ENCODE results near the gene C5orf15.
"Not testable (repeated sequence)": the region's sequence is repeated elsewhere in the genome, so short reads cannot be mapped to it uniquely, and the experiment has no call there.

Gene C5orf15

GRCh38 chr5:133962801-133963476, 5.5 kb downstream of the C5orf15 start:
- no peak for DNase-seq (ENCODE audit: low spot score)

- no peak for DNase-seq (ENCODE audit: low spot score)
Observed at GRCh38 chr5:133962131-133962530, 6.3 kb downstream of the C5orf15 start.

- no peak for DNase-seq (ENCODE audit: low spot score)
Observed at GRCh38 chr5:133959643-133960042, 8.8 kb downstream of the C5orf15 start.

GRCh38 chr5:133957591-133957990, 10.8 kb downstream of the C5orf15 start:
- no peak for DNase-seq (ENCODE audit: low spot score)

GRCh38 chr5:133957080-133957479, 11.3 kb downstream of the C5orf15 start:
- DNase-seq (ENCODE audit: low spot score): no peak

GRCh38 chr5:133956196-133956595, 12.2 kb downstream of the C5orf15 start:
- not testable (repeated sequence) for DNase-seq (ENCODE audit: low spot score)

- no peak for DNase-seq (ENCODE audit: low spot score)
Observed at GRCh38 chr5:133953568-133954145, 14.8 kb downstream of the C5orf15 start.

- no peak for DNase-seq (ENCODE audit: low spot score)
Observed at GRCh38 chr5:133952729-133953567, 15.5 kb downstream of the C5orf15 start.

- DNase-seq (ENCODE audit: low spot score): no peak
Observed at GRCh38 chr5:133950821-133951612, 17.4 kb downstream of the C5orf15 start.

- DNase-seq (ENCODE audit: low spot score): no peak
Observed at GRCh38 chr5:133948721-133949120, 19.7 kb downstream of the C5orf15 start.

GRCh38 chr5:133947431-133947841, 21.0 kb downstream of the C5orf15 start:
- no peak for DNase-seq (ENCODE audit: low spot score)

GRCh38 chr5:133945568-133945967, 22.9 kb downstream of the C5orf15 start:
- no peak for DNase-seq (ENCODE audit: low spot score)

- no peak for DNase-seq (ENCODE audit: low spot score)
Observed at GRCh38 chr5:133944263-133945185, 23.9 kb downstream of the C5orf15 start.

- no peak for DNase-seq (ENCODE audit: low spot score)
Observed at GRCh38 chr5:133943475-133943817, 25.0 kb downstream of the C5orf15 start.

GRCh38 chr5:133942614-133943474, 25.6 kb downstream of the C5orf15 start:
- DNase-seq (ENCODE audit: low spot score): no peak

GRCh38 chr5:133941456-133942196, 26.8 kb downstream of the C5orf15 start:
- no peak for DNase-seq (ENCODE audit: low spot score)

- no peak for DNase-seq (ENCODE audit: low spot score)
Observed at GRCh38 chr5:133939668-133940067, 28.8 kb downstream of the C5orf15 start.

- DNase-seq (ENCODE audit: low spot score): no peak
Observed at GRCh38 chr5:133938929-133939328, 29.5 kb downstream of the C5orf15 start.

GRCh38 chr5:133938039-133938821, 30.2 kb downstream of the C5orf15 start:
- no peak for DNase-seq (ENCODE audit: low spot score)
